Stimulated activated naive CD4-positive, alpha-beta T cell treated with Interleukin-2 at 50 U/mL for 16 hours (primary cell): ENCODE measurements around the gene FXN.
"Not testable (repeated sequence)": the region's sequence is repeated elsewhere in the genome, so short reads cannot be mapped to it uniquely, and the experiment has no call there.

ENCODE experiments used
- DNase-seq: peaks from one replicate; lab custom pipeline; 2025; lab: John Stamatoyannopoulos, UW

Gene FXN

GRCh38 chr9:69035438-69036308, at the start of gene FXN:
FXN (plus strand) TSS chr9:69035752; CDS start chr9:69035783, 31 bp downstream.
- DNase-seq = peak; percentile 72

DNA sequence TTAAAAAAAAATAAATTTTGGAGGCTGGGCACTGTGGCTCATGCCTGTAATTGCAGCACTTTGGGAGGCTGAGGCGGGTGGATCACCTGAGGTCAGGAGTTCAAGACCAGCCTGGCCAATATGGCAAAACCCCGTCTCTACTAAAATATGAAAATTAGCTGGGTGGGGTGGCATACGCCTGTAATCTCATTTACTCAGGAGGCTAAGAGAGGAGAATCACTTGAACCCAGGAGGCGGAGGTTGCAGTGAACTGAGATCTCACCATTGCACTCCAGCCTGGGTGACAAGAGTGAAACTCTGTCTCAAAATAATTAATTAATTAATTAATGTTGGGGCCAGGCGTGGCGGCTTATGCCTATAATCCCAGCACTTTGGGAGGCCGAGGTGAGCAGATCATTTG, 48.6 kb upstream of the FXN start:
- not testable (repeated sequence) for DNase-seq

- no peak for DNase-seq
Measured at GRCh38 chr9:68991457-68991856, 44.1 kb upstream of the FXN start.

DNA sequence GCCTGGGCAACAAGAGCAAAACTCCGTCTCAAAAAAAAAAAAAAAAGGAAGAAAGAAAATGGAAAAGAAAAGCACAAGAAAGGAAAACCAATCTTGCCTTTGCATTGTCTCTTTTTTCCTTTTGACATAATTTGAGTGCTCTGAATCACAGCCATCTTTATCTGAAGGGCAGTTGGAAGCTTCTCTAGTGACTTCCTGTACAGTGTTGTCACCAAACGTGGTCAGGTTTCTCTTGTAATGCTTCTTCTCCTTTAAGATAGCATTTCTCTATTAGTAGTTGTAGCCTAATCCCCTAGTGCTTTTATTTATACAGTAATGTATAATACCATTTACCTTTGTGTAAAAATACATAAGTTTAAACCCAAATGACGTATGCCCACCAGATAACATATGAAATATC, 39.8 kb upstream of the FXN start:
- no peak for DNase-seq

GRCh38 chr9:68996462-68996861, 39.1 kb upstream of the FXN start:
- no peak for DNase-seq

DNA sequence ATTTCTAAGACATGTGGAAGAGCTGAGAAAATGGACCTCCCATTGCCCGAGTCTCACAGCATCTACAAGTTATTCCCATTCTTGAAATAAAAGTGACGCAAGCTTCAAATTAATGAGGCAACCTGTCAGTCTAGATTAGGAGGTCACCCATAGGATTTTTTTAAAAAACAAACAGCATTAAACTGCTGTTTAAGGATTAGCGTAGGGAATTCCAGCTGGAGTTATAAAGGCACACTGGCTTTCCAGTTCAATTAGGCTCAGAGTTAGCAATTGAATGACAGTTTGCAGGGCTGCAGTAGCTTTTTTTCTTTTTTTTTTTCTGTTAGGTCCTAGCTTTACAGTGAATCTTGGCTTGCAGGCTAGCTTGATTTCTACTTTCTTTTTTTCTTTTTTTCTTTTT, 37.9 kb upstream of the FXN start:
- DNase-seq = no peak

DNA sequence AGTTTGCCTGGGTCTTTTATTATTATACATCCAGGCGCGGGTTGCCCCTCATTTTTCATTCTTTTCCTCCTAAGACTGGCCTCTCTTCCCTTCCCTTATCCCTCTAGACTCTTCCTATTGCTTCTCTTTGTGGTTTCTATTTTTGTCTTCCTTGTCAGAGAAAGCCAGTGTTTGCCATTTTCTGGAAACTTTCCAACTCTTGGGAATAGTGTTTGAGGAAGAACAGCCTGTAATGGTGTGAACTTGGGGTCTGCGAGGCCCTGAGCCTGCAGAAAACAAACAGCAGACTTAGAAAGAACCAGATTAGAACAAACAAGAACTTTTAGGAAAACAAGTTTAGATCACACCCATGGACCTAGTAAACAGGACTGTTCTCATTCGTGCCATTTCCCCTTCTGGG, 37.2 kb upstream of the FXN start:
- no peak for DNase-seq

DNA sequence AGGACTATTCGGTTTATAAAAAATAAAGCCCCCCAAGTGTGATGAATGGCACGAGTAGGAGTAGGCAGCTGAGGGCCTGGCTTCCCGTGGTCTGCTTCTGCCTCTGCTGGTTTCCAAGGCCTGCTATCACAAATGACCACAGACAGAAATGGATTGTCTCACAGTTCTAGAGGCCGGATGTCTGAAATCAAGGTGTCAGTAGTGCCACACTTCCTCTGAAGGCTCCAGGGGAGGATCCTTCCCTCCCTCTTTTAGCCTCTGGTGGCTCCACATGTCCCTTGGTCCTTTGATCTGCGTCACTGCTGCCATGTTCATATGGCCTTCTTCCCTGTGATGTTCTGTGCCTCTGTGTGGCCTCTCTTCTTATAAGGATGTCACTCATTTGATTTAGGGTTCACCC, 36.7 kb upstream of the FXN start:
- DNase-seq = no peak

GRCh38 chr9:68999393-69000105, 36.0 kb upstream of the FXN start:
- DNase-seq = peak; percentile 48

DNA sequence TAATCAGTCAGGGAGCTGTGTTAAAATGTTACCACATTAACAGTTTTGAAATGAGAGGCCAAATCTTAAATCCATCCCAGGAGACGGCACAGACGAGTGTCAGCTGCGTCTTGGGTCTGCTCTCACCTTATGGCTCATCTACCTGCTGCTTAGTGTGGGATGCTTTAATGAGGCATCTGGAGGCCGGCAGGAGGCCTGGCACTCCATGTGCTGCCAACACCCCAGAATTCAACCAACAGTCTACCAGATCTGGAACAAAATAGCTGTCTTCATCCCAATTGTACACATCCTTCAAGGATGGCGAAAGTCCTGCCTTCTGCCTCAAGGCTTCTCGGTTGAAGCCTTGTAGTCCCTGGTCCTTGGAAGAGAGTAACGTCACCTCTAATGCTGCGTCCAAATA, 33.6 kb upstream of the FXN start:
- DNase-seq = no peak

GRCh38 chr9:69003051-69003450, 32.5 kb upstream of the FXN start:
- no peak for DNase-seq

DNA sequence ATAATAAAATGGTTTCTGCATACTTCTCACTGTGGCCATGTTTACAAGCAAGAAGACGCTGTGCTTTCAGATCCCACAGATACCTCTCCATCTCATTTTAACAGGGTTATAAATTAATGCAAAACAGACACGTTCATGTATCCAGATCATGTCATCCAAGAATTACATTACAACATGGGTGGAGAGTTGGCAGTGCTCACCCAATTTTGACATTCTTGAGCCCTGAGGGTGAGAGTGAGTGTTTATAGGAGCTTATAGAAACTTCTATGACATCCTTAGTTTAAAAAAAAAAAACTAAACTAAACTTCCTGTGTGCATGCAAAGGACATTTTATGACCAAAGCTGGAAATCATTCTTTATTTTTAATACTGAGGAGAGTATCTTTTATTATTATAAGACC, 30.7 kb upstream of the FXN start:
- DNase-seq = no peak

- no peak for DNase-seq
Measured at GRCh38 chr9:69009708-69010107, 25.8 kb upstream of the FXN start.

GRCh38 chr9:69012696-69013381, 22.7 kb upstream of the FXN start:
- no peak for DNase-seq

- DNase-seq = no peak
Measured at GRCh38 chr9:69013382-69013727, 22.2 kb upstream of the FXN start.

DNA sequence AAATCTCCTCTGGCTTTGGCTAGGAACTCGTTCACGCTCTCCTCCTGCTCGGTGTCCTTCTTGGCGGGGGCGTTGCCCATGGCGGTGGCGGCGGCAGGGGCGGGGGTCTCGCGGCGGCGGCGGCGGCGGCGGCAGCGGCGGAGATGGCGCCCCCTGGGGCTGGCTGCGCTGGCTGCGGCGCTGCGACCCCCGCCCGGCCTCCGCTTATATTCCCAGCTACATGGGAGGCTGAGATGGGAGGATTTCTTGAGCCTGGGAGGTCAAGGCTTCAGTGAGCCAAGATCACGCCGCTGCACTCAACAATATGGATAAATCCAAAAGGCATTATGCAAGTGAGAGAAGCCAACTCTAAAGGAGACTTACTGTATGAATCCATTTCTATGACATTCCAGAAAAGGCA, 21.5 kb upstream of the FXN start, which contains the start of gene PRKACG:
TSS of gene PRKACG (minus strand) at position 101 of the 400 bp plus-strand sequence. CDS start at position 80, 21 bp downstream.
- DNase-seq = no peak

GRCh38 chr9:69016191-69017096, 19.1 kb upstream of the FXN start:
- DNase-seq = no peak

DNA sequence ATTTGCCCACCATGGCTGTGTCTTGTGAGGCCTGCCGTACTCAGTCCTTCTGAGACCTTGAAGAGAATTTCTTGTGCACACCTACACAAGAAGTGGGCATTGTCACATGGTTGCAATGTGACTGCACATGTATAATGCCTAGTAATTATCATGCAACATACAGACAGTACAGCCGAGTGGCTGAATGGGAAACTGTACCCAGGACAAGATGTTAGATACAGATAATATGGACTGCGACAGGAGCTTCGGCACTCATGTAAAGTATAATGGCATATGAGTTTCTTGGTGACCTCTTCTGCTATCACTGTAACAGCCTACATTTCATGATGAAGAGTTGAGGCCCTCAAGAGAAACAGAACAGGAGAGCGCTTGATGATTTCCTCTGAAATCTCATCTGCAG, 16.8 kb upstream of the FXN start:
- no peak for DNase-seq

- no peak for DNase-seq
Measured at GRCh38 chr9:69019808-69020207, 15.7 kb upstream of the FXN start.

DNA sequence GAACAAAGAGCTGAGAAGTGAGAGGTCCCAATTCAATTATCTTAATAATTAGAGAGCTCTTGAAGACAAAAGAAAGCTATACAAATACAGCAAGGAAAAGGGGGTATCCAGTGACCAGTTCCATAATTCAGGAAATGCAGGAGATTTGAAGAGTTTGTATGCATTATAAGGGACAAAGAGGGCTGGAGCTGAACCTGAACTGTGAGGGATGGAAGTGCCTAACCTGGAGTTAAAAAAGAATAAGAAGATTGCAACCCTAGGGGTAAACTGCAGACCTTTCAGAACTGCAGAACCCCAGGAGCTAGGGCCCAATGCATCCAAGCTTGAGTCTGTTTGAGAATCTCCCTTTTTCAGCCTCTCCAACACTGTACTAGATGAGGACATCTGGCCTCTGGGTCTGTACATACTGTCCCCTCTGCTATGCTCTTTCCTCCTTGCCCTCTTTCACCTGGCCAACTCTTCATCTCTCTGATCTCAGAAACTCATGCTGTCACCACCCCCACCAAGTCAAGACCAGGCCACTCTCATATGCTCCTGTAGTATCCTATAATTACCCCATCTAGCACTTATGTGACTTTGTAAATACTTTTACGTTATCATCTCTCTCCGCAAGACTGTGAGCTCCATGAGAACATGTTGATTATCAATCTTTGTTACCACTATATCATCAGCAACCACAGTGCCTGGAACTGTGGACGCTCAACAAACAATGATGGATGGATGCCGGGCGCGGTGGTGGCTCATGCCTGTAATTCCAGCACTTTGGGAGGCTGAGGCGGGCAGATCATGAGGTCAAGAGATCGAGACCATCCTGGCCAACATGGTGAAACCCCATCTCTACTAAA, 15.0 kb upstream of the FXN start:
- no peak for DNase-seq

DNA sequence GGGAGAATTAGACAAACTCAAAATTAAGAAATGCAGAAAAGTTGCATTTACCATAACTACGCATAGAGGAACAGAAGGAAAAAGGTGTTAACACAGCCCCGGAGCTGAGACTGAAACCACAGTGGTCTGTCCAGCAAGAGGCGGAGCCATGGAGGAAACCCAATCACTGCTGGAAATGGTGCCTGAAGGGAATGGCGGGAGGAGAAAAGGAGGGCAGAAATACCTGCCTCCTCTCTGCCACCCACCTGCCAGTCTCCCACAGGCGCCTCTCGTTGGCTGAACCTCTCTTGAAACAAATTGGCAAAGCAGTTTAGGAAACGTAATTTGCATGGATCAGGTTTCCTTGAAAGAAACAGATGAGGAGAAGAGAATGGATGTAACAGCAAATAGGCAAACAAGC, 11.9 kb upstream of the FXN start:
- DNase-seq = no peak
